Right atrium auricular region (tissue), 2 donors: Measurements from ENCODE around the gene GART. TPM values are rescaled to one million over a fixed set of nuclear protein-coding genes. Genes with fewer than 3 reads are reported as not detected.

Experiments
- DNase-seq: peaks from one replicate; pipeline ENCODE4 v3.0.0-alpha.2; 2019; ENCODE audit warnings: low spot score
- H3K27ac ChIP-seq, 2 donors: fragments of 200-600 bp; sonication (generic); 1 replicate in 1 of 2; 2 replicates in 1 of 2; pipeline ENCODE4 v1.5.1; 2016 to 2019
- H3K27me3 ChIP-seq, 2 donors: fragments of 200-600 bp; sonication (generic); one replicate each; pipeline versions ENCODE4 v1.5.1 to v1.6.0; 2017 to 2019
- H3K36me3 ChIP-seq: fragments of 200-600 bp; sonication (generic); one replicate; pipeline ENCODE4 v1.5.1; 2016
- H3K4me1 ChIP-seq, 2 donors: fragments of 200-600 bp; sonication (generic); one replicate each; pipeline versions ENCODE4 v1.5.1 to v1.6.0; 2017 to 2019
- H3K4me3 ChIP-seq, 2 donors: fragments of 200-600 bp; sonication (generic); 1 replicate in 1 of 2; 2 replicates in 1 of 2; pipeline ENCODE4 v1.5.1; 2017 to 2019; ENCODE audit warnings: mild to moderate bottlenecking in 1 of 2, moderate library complexity in 1 of 2
- H3K9me3 ChIP-seq, 2 donors: fragments of 200-600 bp; sonication (generic); one replicate each; pipeline ENCODE4 v1.5.1; 2019
- total RNA-seq, 2 donors: library from RNA; depleted of rRNA; stranded (reverse); fragments of >200 nt; gene quantifications; one replicate each; pipeline ENCODE4 v1.1.0, GENCODE V29; 2016
- TF ChIP-seq, protein P1 (sequence below), 2 donors: fragments of 200-600 bp; sonication (generic); IDR thresholded peaks; one replicate each; pipeline ENCODE4 v1.5.1; 2019; ENCODE audit warnings: antibody characterized with exemption in 2 of 2

GART gene
- total RNA-seq, 2 donors from 2014 or later: 29.7 to 32.5 TPM

DNA sequence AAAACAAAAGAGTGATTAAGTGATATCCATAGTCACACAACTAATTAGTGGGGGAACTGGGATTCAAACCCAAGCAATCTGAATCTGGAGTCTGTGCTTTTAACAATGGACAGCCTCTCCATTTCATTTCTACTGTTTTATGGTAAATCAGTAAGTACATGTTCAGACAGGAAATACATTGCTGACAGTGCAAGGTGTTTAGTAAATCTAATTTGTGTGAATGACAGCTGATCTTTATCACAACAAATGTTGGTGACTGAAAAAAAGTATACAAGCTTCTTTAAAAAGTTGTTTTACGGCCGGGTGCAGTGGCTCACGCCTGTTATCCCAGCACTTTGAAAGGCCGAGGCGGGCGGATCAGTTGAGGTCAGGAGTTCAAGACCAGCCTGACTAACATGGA is 26.0 kb upstream of the GART start:
- no peak overlapping the region for H3K4me3 ChIP-seq
- no peaks in the 10 kb centered on the region for H3K4me1 ChIP-seq
- H3K36me3 ChIP-seq: peaks cover 55% of the 10 kb centered on the region
- no peak overlapping the region for H3K27ac ChIP-seq
- H3K9me3 ChIP-seq: no peaks in the 10 kb centered on the region
- TF ChIP-seq, protein P1, sequence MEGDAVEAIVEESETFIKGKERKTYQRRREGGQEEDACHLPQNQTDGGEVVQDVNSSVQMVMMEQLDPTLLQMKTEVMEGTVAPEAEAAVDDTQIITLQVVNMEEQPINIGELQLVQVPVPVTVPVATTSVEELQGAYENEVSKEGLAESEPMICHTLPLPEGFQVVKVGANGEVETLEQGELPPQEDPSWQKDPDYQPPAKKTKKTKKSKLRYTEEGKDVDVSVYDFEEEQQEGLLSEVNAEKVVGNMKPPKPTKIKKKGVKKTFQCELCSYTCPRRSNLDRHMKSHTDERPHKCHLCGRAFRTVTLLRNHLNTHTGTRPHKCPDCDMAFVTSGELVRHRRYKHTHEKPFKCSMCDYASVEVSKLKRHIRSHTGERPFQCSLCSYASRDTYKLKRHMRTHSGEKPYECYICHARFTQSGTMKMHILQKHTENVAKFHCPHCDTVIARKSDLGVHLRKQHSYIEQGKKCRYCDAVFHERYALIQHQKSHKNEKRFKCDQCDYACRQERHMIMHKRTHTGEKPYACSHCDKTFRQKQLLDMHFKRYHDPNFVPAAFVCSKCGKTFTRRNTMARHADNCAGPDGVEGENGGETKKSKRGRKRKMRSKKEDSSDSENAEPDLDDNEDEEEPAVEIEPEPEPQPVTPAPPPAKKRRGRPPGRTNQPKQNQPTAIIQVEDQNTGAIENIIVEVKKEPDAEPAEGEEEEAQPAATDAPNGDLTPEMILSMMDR (IDR thresholded peaks at IDR 0.05): no peak
- no peak for DNase-seq
- H3K27me3 ChIP-seq: no peaks in the 10 kb centered on the region

DNA sequence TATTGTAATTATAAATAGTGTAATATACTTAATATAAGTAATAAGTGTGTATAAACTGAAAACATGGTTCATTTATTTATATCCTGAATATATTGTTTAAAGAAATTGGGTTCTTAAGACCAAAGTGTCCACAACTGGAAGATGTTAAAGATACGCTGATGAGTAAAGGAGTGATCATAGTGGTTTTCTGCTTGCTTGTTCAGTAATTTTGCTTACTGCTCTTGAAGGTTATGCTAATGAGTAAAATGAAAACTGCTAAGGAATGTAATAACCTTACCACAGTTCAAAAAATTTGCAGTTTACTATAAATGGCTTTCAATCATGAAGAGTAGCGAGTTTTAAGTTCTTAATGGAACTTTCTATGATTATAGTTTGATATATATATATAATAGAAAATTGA is 24.6 kb upstream of the GART start:
- DNase-seq: no peak
- TF ChIP-seq, protein P1 (IDR thresholded peaks at IDR 0.05): no peak
- no peaks in the 10 kb centered on the region for H3K4me1 ChIP-seq
- peaks cover 46% of the 10 kb centered on the region for H3K36me3 ChIP-seq
- H3K27me3 ChIP-seq: no peaks in the 10 kb centered on the region
- no peak overlapping the region for H3K4me3 ChIP-seq
- no peak overlapping the region for H3K27ac ChIP-seq
- H3K9me3 ChIP-seq: no peaks in the 10 kb centered on the region

DNA sequence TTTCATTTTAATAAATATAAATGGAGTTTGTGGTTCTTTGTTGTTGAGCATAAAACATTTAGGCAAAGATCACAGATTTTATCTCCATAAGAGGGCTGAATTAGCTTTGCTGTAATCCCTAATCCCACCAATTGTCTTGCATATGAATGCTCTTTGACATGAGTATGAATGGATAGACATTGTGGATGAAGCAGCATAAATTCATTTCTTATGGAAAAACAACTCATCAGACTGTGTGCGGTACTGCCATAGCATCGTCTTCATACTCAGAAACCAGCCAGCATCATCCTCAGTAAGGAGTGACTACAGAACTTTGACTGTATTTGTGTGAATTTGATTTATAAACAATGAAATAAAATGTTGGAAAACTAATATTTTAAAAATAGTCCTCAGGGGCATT is 20.5 kb upstream of the GART start:
- Histone ChIP-seq H3K4me3 (no peak overlapping the region), H3K9me3 (no peaks in the 10 kb centered on the region), H3K27me3 (no peaks in the 10 kb centered on the region), H3K4me1 (no peaks in the 10 kb centered on the region), H3K36me3 (peaks cover 57% of the 10 kb centered on the region), H3K27ac (no peak overlapping the region)
- DNase-seq: no peak
- TF ChIP-seq, protein P1 (IDR thresholded peaks at IDR 0.05): no peak

DNA sequence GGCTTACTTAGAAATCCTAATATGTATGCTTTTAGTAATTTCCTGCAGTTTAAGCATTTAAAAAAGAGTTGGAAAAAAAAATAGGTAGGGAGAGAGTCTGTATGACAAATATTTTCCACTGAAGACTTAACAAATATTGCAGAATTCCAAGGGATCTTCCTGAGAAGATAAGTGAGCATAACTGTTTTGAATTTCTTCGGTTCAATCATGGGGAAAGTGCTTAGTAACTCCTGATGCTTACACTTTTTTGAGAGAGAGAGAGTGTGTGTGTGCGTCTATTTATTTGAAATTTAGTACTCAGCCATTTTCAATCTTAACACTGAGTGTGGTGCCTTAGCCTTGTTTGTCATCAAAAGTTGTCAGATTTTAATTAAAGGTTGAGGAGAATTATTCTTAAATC is 19.5 kb upstream of the GART start:
- no peak for DNase-seq
- Histone ChIP-seq H3K27me3 (no peaks in the 10 kb centered on the region), H3K27ac (no peak overlapping the region), H3K9me3 (no peaks in the 10 kb centered on the region), H3K4me1 (peaks cover 0 to 7% of the 10 kb centered on the region in 2 donors), H3K36me3 (peaks cover 61% of the 10 kb centered on the region), H3K4me3 (no peak overlapping the region)
- TF ChIP-seq, protein P1 (IDR thresholded peaks at IDR 0.05): no peak

DNA sequence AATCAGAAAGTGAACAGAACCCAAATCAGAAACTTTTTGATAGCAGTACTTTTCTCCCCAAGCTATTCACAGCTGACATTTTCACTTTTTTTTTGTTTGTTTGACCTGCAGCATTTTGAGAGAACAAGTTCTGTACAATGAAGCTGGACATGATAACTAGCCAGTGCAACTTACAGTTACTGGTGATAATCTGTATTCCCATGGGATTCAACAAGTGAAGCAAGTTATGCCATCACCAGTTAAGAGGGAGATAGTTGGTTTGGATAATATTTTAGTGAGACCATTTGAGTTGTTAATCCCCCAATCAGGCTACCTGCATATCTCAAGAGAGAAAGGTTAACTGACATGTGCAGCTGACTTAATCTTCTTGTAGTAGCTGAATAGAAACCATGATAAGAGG is 19.0 kb upstream of the GART start:
- DNase-seq: no peak
- H3K27me3 ChIP-seq: no peaks in the 10 kb centered on the region
- H3K4me3 ChIP-seq: no peak overlapping the region
- TF ChIP-seq, protein P1 (IDR thresholded peaks at IDR 0.05): no peak
- no peak overlapping the region for H3K27ac ChIP-seq
- peaks cover 0 to 12% of the 10 kb centered on the region in 2 donors for H3K4me1 ChIP-seq
- H3K36me3 ChIP-seq: peaks cover 65% of the 10 kb centered on the region
- H3K9me3 ChIP-seq: no peaks in the 10 kb centered on the region

DNA sequence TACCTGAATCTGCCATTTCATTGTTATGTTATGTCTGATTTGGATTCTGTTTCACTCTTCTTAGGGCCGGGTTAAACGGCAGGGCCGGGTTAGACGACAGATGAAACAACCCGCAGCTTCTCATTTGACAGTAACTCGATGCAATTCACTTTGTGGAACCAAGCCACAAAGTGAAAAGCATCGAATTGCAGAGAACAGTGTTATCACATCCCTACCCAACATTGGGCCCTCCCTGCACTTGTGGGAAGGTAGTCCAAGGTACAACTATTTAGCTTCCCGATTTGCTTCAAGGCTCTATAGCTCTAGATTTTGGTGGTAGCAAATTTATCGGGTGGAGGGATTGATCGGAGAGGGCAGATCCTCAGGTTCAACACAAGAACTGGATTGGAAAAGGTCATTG is 17.9 kb upstream of the GART start:
- Histone ChIP-seq H3K9me3 (no peaks in the 10 kb centered on the region), H3K36me3 (peaks cover 67% of the 10 kb centered on the region), H3K4me1 (peaks cover 0 to 19% of the 10 kb centered on the region in 2 donors), H3K27me3 (no peaks in the 10 kb centered on the region), H3K4me3 (no peak overlapping the region), H3K27ac (no peak overlapping the region)
- no peak for DNase-seq
- TF ChIP-seq, protein P1 (IDR thresholded peaks at IDR 0.05): no peak
